ENCODE data around the gene PAX5.

Gene PAX5

GRCh38 chr9:36928210-36928609 lies 105.9 kb downstream of the PAX5 start:
- no peak for DNase-seq

- DNase-seq: no peak
These were observed 109.2 kb downstream of the PAX5 start for GRCh38 chr9:36924757-36925432.

- DNase-seq: no peak
These were observed 110.0 kb downstream of the PAX5 start for GRCh38 chr9:36924071-36924470.

- DNase-seq: no peak
These were observed 110.9 kb downstream of the PAX5 start for GRCh38 chr9:36923025-36923625.

GRCh38 chr9:36922548-36922947 lies 111.5 kb downstream of the PAX5 start:
- DNase-seq: no peak

GRCh38 chr9:36914212-36914577 lies 119.9 kb downstream of the PAX5 start:
- no peak for DNase-seq

- no peak for DNase-seq
These were observed 120.5 kb downstream of the PAX5 start for GRCh38 chr9:36913393-36914211.

GRCh38 chr9:36912620-36913019 lies 121.4 kb downstream of the PAX5 start:
- DNase-seq: no peak

GRCh38 chr9:36911601-36912412 lies 122.3 kb downstream of the PAX5 start:
- DNase-seq: no peak

GRCh38 chr9:36911037-36911436 lies 123.0 kb downstream of the PAX5 start:
- DNase-seq: no peak

- no peak for DNase-seq
These were observed 127.6 kb downstream of the PAX5 start for GRCh38 chr9:36906492-36906891.

GRCh38 chr9:36905101-36906066 lies 128.7 kb downstream of the PAX5 start:
- no peak for DNase-seq

- DNase-seq: no peak
These were observed 130.3 kb downstream of the PAX5 start for GRCh38 chr9:36903541-36904435.

- no peak for DNase-seq
These were observed 131.1 kb downstream of the PAX5 start for GRCh38 chr9:36902861-36903524.

GRCh38 chr9:36902080-36902716 lies 131.9 kb downstream of the PAX5 start:
- no peak for DNase-seq

GRCh38 chr9:36901528-36901927 lies 132.5 kb downstream of the PAX5 start:
- no peak for DNase-seq

GRCh38 chr9:36900856-36901220 lies 133.2 kb downstream of the PAX5 start:
- no peak for DNase-seq

- DNase-seq: no peak
These were observed 133.8 kb downstream of the PAX5 start for GRCh38 chr9:36900136-36900855.

GRCh38 chr9:36899406-36899805 lies 134.7 kb downstream of the PAX5 start:
- DNase-seq: no peak
